ENCODE measurements around the gene VIM. TPM values are rescaled to one million over a fixed set of nuclear protein-coding genes. Genes with fewer than 3 reads are reported as not detected.

The VIM gene
- total RNA-seq, 6 experiments from 2014 or later: 39.3 to 160 (median 97.4) TPM

DNA sequence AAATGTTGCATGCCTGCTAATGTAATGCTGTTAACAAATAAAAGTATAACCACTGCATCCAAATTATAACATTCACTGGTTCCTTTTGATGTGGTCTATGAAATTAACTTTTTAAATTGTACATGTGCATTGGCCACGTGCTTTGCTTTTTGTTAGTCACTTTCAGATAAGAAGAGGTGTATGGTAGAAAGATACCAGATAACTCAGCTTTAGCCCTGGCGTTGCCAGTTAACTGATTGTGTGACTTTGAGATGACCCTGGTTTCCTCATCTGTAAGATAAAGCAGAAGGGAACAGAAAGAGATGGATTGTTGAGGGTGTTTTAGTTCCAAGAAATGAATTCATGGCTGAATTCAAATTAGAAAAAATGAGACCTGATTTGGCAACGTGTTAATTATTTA lies 24.6 kb upstream of the VIM start:
- Histone ChIP-seq H3K27ac (no peak overlapping the region), H3K9me3 (no peaks in the 10 kb centered on the region), H3K36me3 (no peaks in the 10 kb centered on the region), H3K27me3 (no peaks in the 10 kb centered on the region), H3K4me1 (no peaks in the 10 kb centered on the region), H3K4me3 (no peak overlapping the region)
- no peak for DNase-seq
- intact Hi-C loops (cut with DNase I): no loop called here
- no peak for ATAC-seq
- no peak for TF ChIP-seq POLR2A (IDR thresholded peaks at IDR 0.05)
- TF ChIP-seq, protein P1, sequence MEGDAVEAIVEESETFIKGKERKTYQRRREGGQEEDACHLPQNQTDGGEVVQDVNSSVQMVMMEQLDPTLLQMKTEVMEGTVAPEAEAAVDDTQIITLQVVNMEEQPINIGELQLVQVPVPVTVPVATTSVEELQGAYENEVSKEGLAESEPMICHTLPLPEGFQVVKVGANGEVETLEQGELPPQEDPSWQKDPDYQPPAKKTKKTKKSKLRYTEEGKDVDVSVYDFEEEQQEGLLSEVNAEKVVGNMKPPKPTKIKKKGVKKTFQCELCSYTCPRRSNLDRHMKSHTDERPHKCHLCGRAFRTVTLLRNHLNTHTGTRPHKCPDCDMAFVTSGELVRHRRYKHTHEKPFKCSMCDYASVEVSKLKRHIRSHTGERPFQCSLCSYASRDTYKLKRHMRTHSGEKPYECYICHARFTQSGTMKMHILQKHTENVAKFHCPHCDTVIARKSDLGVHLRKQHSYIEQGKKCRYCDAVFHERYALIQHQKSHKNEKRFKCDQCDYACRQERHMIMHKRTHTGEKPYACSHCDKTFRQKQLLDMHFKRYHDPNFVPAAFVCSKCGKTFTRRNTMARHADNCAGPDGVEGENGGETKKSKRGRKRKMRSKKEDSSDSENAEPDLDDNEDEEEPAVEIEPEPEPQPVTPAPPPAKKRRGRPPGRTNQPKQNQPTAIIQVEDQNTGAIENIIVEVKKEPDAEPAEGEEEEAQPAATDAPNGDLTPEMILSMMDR (IDR thresholded peaks at IDR 0.05): no peak
- WGBS (ENCODE audit: insufficient coverage, low coverage, low lambda C conversion rate, missing lambda C conversion rate): 14% methylated on average over 3 of the region's 3 CpGs

DNA sequence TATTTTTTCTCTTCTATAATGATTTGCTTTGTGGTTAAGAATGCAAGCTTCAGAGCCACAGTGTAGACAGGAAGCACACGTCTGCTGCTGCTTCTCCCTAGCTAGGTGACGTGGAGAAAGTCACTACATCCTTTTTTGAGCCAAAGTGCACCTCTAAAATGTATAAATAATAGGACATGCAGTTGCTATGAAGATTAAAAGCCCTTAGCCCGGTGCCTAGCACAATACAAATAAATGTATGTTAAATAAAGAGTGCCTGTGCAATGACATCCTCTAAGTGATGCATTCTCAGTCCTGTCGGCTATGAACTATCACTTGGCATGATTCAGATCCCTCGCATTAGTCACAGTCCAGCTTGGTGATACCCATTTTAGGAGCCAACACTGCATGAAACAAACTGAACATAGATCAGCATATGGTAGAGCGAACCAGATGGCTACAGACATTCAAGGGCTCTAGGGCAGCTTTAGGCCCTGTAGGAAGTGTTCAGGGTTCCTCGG lies 21.8 kb upstream of the VIM start:
- Histone ChIP-seq H3K9me3 (no peaks in the 10 kb centered on the region), H3K4me1 (no peaks in the 10 kb centered on the region), H3K27ac (no peak overlapping the region), H3K27me3 (no peaks in the 10 kb centered on the region), H3K36me3 (no peaks in the 10 kb centered on the region), H3K4me3 (no peak overlapping the region)
- WGBS (ENCODE audit: insufficient coverage, low coverage, low lambda C conversion rate, missing lambda C conversion rate): 38% methylated on average over 5 of the region's 7 CpGs
- ATAC-seq (no peak), DNase-seq (no peak)
- TF ChIP-seq, protein P1 (IDR thresholded peaks at IDR 0.05): no peak
- no peak for TF ChIP-seq POLR2A (IDR thresholded peaks at IDR 0.05)
- intact Hi-C loops (cut with DNase I): no loop called here

DNA sequence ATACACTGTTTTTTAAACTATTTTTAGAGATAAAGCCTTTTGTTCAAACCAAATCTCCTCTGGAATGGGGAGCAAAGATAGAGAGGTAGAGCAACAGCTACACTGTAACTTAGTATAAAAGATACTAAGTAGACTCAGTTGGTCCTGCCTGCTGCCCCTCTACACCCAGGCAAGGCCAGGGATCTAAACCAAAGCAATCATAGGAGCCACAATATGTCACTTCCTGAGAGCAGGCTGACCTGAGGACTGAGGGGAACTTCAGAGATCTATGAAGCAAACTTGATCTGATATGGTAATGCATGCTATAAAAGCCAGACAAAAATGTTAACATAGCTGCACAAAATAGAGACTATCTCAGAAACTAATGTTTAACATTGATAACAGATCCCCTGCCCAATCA lies 19.6 kb upstream of the VIM start:
- Histone ChIP-seq H3K27ac (no peak overlapping the region), H3K9me3 (no peaks in the 10 kb centered on the region), H3K4me3 (no peak overlapping the region), H3K4me1 (no peaks in the 10 kb centered on the region), H3K27me3 (no peaks in the 10 kb centered on the region), H3K36me3 (no peaks in the 10 kb centered on the region)
- ATAC-seq: no peak
- no peak for DNase-seq
- no peak for TF ChIP-seq POLR2A (IDR thresholded peaks at IDR 0.05)
- TF ChIP-seq, protein P1 (IDR thresholded peaks at IDR 0.05): no peak
- intact Hi-C loops (cut with DNase I): no loop called here

GRCh38 chr10:17209302-17209701 lies 18.7 kb upstream of the VIM start:
- H3K27ac ChIP-seq: no peak overlapping the region
- H3K9me3 ChIP-seq: no peaks in the 10 kb centered on the region
- no peak overlapping the region for H3K4me3 ChIP-seq
- DNase-seq: no peak
- whole genome bisulfite sequencing (ENCODE audit: insufficient coverage, low coverage, low lambda C conversion rate, missing lambda C conversion rate): 55% methylated on average over 1 of the region's 1 CpG
- H3K36me3 ChIP-seq: no peaks in the 10 kb centered on the region
- no peaks in the 10 kb centered on the region for H3K27me3 ChIP-seq
- TF ChIP-seq POLR2A (IDR thresholded peaks at IDR 0.05): no peak
- TF ChIP-seq, protein P1 (IDR thresholded peaks at IDR 0.05): no peak
- no peaks in the 10 kb centered on the region for H3K4me1 ChIP-seq
- intact Hi-C loops (cut with DNase I): no loop called here
- ATAC-seq: no peak

- WGBS (ENCODE audit: insufficient coverage, low coverage, low lambda C conversion rate, missing lambda C conversion rate): 66% methylated on average over 2 of the region's 2 CpGs
- intact Hi-C loops (cut with DNase I): no loop called here
- Histone ChIP-seq H3K27me3 (no peaks in the 10 kb centered on the region), H3K9me3 (no peaks in the 10 kb centered on the region), H3K36me3 (no peaks in the 10 kb centered on the region), H3K4me3 (no peak overlapping the region), H3K4me1 (no peaks in the 10 kb centered on the region), H3K27ac (no peak overlapping the region)
- TF ChIP-seq POLR2A (IDR thresholded peaks at IDR 0.05): no peak
- TF ChIP-seq, protein P1 (IDR thresholded peaks at IDR 0.05): no peak
- no peak for DNase-seq
- no peak for ATAC-seq
Observed at GRCh38 chr10:17209881-17210280, 18.2 kb upstream of the VIM start.

Data from right lobe of liver (tissue), 6 donors.